Activated CD4-positive, alpha-beta memory T cell treated with anti-CD3 and anti-CD28 coated beads for 36 hours (primary cell): ENCODE data around the gene MYO7A. TPM values are rescaled to one million over a fixed set of nuclear protein-coding genes. Genes with fewer than 3 reads are reported as not detected.

Source experiments
- CTCF ChIA-PET: fragments of 350-600 bp; sonication (Branson Sonifier 250); formaldehyde crosslinking; loops from one replicate; lab custom pipeline; 2021; ENCODE audit warnings: antibody characterized with exemption, inconsistent platforms; lab: Charles Lee
- POLR2A ChIA-PET: fragments of 350-600 bp; sonication (Branson Sonifier 250); formaldehyde crosslinking; loops from one replicate; lab custom pipeline; 2021; ENCODE audit warnings: antibody characterized with exemption; lab: Charles Lee
- DNase-seq: peaks from one replicate; pipeline ENCODE4 v3.0.0-alpha.2; 2020
- H3K27ac Mint-ChIP-seq: one replicate; pipeline ENCODE4 v1.8.0; 2021; ENCODE audit warnings: mixed read lengths
- H3K27me3 Mint-ChIP-seq: one replicate; pipeline ENCODE4 v1.8.0; 2021; ENCODE audit warnings: mixed read lengths
- H3K36me3 Mint-ChIP-seq: one replicate; pipeline ENCODE4 v1.8.0; 2021; ENCODE audit warnings: mixed read lengths
- H3K4me1 Mint-ChIP-seq: one replicate; pipeline ENCODE4 v1.8.0; 2021; ENCODE audit warnings: low read depth, mixed read lengths
- H3K4me3 Mint-ChIP-seq: one replicate; pipeline ENCODE4 v1.8.0; 2021; ENCODE audit warnings: mild to moderate bottlenecking, mixed read lengths
- H3K9me3 Mint-ChIP-seq: one replicate; pipeline ENCODE4 v1.8.0; 2021; ENCODE audit warnings: mixed read lengths
- intact Hi-C: fragments of 100-400 bp; cut with micrococcal nuclease; formaldehyde crosslinking; loops from one replicate; pipeline ENCODE4 v1.15.1; 2023
- total RNA-seq, 2 experiments: library from RNA; stranded (reverse); gene quantifications; one replicate each; pipeline ENCODE4 v1.2.3, GENCODE V29; 2021

The MYO7A gene
- total RNA-seq, 2 experiments from 2014 or later, result 0.29 to 0.38 TPM

DNA sequence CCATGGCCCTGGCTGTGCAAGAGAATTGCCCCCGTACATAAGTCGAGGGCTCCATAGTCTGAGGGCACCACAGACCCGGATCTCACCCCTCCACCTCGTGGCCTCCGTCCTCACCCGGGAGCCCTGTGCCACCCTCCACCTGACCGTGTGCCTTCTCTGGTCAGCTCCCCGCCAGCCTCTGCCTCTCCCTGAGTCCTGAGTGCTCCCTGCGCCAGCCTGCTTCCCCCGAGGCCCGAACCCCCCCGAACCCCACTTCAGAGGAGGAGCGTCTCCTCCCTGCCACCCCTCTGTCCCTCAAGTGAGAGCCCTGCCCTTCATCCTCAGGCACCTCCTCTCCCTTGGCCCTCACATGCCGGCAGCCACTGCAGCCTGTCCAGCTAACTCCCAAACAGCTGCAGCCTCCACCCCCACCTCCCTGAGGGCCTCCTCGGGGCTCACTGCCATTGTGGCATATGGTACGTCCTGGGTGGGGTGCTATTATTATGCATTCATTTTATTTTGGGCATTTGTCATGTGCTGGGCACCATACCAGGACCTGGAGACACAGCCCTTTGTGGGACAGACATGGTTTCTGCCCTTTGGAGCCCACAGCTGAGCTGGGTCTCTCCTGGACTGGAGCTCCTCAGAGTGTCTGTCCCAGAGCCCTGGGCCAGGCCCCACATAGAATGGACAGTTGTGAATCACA, 67.2 kb downstream of the MYO7A start:
- intact Hi-C loops, result no loop called here
- H3K27me3 Mint-ChIP-seq, result no peaks in the 10 kb centered on the region

DNA sequence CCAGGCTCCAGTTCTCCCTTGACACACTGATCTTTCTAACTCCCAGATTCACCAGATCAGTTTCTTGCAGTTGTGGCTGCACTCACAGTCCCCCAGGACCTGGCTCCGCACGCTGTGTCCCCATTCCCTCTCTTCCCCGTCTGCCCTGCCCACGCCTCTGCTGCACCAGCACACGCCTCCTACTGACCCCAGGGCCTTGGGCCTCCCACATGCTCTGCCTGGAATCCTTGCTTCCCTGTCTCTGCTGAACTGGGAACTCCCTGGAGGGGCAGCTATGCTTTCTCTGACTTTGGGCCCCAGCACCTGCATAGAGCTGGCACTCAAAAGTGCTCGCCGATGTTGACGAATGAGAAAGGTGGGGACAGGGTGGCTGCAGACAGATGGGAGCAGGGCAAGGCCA, 68.9 kb downstream of the MYO7A start:
- no peak for DNase-seq
- Mint-ChIP-seq H3K27me3 (no peaks in the 10 kb centered on the region), H3K36me3 (no peaks in the 10 kb centered on the region), H3K9me3 (no peaks in the 10 kb centered on the region), H3K4me3 (no peak overlapping the region), H3K27ac (no peak overlapping the region), H3K4me1 (no peaks in the 10 kb centered on the region)
- ChIA-PET CTCF (interaction anchor here (1.9 to 2.1 kb wide), 2 partner anchors 10 to 352 kb away, joined by 9 read pairs; no protein-coding TSS in a partner anchor), POLR2A (no interaction called here)
- intact Hi-C loops, result no loop called here

More for the DNA sequence above, 67.2 kb downstream of the MYO7A start:
- no peaks in the 10 kb centered on the region for H3K9me3 Mint-ChIP-seq
- ChIA-PET CTCF (interaction anchor here (1.9 to 2.1 kb wide), 3 partner anchors 8 to 424 kb away, joined by 8 to 9 read pairs (median 9); no protein-coding TSS in a partner anchor), POLR2A (no interaction called here)
- H3K36me3 Mint-ChIP-seq, result no peaks in the 10 kb centered on the region
- no peak for DNase-seq
- no peak overlapping the region for H3K27ac Mint-ChIP-seq
- H3K4me3 Mint-ChIP-seq, result no peak overlapping the region
- no peaks in the 10 kb centered on the region for H3K4me1 Mint-ChIP-seq

DNA sequence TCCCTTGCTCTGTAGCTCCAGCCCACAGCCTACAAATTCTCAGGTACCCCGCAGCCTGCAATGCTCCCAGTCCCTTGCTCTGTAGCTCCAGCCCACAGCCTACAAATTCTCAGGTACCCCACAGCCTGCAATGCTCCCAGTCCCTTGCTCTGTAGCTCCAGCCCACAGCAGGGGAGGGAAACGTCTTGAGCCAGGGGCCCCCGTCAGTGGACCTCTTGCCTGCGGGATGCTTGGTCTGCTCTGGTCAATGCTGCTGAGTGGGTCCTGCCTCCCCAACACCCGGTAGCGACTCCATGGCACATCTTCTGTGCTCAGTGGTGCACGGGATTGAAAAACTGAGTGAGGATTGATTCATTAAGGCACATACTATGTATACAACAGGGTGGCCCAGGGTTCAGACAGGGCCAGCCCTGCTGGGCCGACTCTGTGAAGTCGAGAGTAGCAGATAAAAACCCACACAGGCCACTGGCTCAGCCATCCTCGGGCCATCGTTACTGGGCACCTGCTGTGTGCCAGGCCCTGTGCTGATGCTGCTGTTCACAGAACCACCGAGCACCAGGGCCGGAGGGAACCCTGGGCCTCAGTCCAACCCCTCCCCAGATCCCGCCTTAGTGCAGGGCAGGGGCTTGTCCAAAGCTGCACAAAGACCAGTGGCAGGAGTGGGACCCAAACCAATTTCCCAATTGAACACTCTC, 69.7 kb downstream of the MYO7A start:
- no peak for DNase-seq
- Mint-ChIP-seq H3K4me1 (no peaks in the 10 kb centered on the region), H3K4me3 (no peak overlapping the region), H3K27ac (no peak overlapping the region), H3K36me3 (no peaks in the 10 kb centered on the region), H3K9me3 (no peaks in the 10 kb centered on the region), H3K27me3 (no peaks in the 10 kb centered on the region)
- intact Hi-C loops, result no loop called here
- ChIA-PET POLR2A (no interaction called here), CTCF (interaction anchor here (0.6 to 1.3 kb wide), 3 partner anchors 11 to 351 kb away, joined by 3 to 4 read pairs (median 3); partner anchors contain the start of gene MYO7A)

DNA sequence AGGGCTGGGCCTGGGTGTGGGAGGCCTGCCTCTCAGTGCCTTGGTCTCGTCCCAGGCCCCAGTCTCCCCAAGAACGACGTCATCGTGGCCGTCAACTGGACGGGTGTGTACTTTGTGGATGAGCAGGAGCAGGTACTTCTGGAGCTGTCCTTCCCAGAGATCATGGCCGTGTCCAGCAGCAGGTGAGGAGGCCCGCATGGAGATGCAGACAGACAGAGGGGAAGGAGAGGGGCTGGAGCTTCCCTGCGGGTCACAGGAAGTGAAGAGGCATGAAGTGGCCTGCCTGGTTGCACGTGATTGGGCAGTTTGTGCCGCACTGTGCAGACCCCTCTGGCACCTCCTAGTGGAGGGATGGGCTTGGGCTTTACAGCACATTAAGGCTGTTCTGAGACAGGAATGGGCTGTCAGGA, 70.4 kb downstream of the MYO7A start:
- DNase-seq, result peak; percentile 41
- POLR2A ChIA-PET, result no interaction called here
- CTCF ChIA-PET, result interaction anchor here (0.6 to 1.3 kb wide), 4 partner anchors 10 to 350 kb away, joined by 3 to 4 read pairs (median 3); partner anchors contain the start of gene MYO7A
- no peaks in the 10 kb centered on the region for H3K4me1 Mint-ChIP-seq
- no peaks in the 10 kb centered on the region for H3K27me3 Mint-ChIP-seq
- no peak overlapping the region for H3K27ac Mint-ChIP-seq
- H3K9me3 Mint-ChIP-seq, result no peaks in the 10 kb centered on the region
- intact Hi-C loops, result no loop called here
- no peak overlapping the region for H3K4me3 Mint-ChIP-seq
- H3K36me3 Mint-ChIP-seq, result no peaks in the 10 kb centered on the region

DNA sequence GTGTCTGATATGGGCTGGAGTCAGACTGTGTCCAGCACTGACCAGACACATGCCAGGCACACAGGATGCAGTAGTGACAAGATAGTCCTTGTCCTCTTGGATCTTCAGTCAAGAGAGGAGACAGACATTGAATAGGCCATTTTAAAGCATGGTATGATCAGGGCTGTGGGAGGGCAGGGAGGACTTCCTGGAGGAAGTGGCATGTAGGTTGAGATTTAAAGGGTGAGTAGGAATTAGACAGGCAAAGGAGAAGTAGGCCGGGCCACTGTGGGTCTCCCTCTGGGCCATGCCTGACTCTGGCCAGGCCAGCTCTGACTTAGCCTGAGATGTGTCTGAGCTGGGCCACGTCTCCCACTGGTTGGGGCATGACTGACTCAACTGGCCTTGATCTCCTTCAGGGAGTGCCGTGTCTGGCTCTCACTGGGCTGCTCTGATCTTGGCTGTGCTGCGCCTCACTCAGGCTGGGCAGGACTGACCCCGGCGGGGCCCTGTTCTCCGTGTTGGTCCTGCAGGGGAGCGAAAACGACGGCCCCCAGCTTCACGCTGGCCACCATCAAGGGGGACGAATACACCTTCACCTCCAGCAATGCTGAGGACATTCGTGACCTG, 71.2 kb downstream of the MYO7A start:
- Mint-ChIP-seq H3K27me3 (no peaks in the 10 kb centered on the region), H3K27ac (no peak overlapping the region), H3K36me3 (no peaks in the 10 kb centered on the region), H3K9me3 (no peaks in the 10 kb centered on the region), H3K4me3 (no peak overlapping the region), H3K4me1 (no peaks in the 10 kb centered on the region)
- CTCF ChIA-PET, result interaction anchor here (1.0 to 1.3 kb wide), 2 partner anchors 9 to 11 kb away, joined by 3 read pairs; no protein-coding TSS in a partner anchor
- intact Hi-C loops, result no loop called here
- POLR2A ChIA-PET, result no interaction called here
- no peak for DNase-seq

DNA sequence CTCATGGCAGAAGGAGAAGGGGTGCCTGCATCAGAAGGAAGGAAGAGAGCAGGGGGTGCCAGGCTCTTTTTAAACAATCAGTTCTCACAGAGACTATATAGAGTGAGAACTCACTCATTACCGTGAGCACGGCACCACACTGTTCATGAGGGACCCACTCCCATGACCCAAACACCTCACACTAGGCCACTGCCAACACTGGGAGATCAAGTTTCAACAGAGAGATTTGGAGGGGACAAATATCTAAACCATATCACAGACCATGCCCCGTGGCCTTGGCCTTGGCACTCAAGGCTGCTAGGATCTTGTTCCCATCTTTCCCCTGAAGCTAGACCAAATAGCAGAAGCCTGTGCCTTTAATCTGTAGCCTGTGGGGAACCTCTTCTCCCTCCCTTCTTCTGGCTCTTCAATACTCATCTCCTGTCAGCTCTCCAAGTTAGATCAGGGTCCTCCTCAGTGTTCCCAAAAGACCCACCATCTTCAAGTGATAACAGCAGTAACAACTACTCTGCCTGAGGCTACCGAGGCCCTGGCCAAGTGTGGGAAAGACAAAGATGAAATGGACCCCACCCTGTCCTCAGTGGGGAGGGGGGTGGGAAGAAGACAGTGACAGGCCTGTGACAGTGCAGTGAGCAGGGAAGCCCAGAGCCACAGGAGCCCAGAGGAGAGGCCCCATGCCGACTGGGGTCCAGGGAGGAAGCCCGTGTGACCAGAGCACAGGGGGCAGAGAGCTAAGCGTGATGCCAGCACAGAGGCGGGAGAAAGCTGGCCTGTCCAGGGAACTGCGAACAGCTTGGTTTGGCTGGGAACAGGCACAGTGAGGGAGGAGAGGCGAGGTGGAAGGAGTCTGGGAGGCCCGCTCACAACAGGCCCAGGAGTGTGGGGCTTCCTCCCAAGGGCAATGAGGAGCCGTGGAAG, 72.6 kb downstream of the MYO7A start:
- intact Hi-C loops, result no loop called here
- Mint-ChIP-seq H3K36me3 (no peaks in the 10 kb centered on the region), H3K27ac (no peak overlapping the region), H3K4me3 (no peak overlapping the region), H3K9me3 (no peaks in the 10 kb centered on the region), H3K4me1 (no peaks in the 10 kb centered on the region), H3K27me3 (no peaks in the 10 kb centered on the region)
- DNase-seq, result peak; percentile 4
- CTCF ChIA-PET, result interaction anchor here (0.9 kb wide), 1 partner anchor 348 kb away, joined by 3 read pairs; no protein-coding TSS in a partner anchor
- POLR2A ChIA-PET, result no interaction called here

DNA sequence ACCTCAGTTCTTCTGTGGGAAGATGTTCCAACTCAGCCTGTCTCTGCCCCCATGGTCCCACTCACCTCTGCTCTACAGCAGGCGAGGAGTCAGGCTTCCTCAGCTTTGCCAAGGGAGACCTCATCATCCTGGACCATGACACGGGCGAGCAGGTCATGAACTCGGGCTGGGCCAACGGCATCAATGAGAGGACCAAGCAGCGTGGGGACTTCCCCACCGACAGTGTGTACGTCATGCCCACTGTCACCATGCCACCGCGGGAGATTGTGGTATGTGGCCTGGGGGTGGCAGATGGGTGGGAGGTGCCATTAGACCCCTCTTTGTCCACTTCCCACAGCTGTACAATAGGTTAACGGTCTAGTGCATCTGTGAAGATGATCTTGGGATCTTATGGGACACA, 73.3 kb downstream of the MYO7A start:
- Mint-ChIP-seq H3K27ac (no peak overlapping the region), H3K4me3 (no peak overlapping the region), H3K4me1 (no peaks in the 10 kb centered on the region), H3K36me3 (no peaks in the 10 kb centered on the region), H3K27me3 (no peaks in the 10 kb centered on the region), H3K9me3 (no peaks in the 10 kb centered on the region)
- POLR2A ChIA-PET, result no interaction called here
- intact Hi-C loops, result no loop called here
- CTCF ChIA-PET, result interaction anchor here (0.9 kb wide), 1 partner anchor 347 kb away, joined by 3 read pairs; no protein-coding TSS in a partner anchor
- DNase-seq, result peak; percentile 3

DNA sequence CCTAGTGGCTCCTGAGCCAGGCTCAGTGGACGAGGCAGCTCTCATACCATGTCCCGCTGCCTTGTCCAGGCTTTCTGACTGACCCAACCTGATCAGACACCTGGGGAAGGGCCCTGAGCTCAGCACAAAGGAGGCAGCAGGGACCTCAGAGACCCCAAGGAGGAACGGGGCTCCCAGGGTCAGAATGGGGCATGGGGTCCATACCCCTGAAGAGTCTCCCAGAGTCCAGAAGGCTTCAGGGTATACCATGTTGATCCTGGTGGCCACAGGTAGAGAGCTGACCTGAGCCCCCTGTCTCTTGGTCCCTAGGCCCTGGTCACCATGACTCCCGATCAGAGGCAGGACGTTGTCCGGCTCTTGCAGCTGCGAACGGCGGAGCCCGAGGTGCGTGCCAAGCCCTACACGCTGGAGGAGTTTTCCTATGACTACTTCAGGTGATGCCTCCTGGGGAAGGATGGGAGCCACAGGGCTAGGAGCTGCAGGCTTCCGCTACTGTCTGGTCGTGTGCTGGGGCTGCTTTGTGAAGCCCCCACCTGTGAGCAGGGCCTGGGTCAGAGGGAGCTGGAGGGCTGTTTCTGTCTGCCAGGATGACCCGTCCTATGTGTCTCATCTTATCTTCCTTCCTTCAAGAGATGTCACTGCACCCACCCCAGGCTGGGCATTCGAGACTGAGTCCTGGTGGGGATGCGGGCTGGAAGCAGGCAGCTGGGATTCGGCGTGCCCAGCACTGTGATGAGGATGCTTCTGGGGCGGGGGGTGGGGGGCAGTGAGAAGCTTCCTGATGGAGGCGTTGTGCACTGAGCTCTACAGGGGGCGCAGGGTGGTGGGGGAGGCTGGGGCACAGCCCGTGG, 74.2 kb downstream of the MYO7A start:
- no peaks in the 10 kb centered on the region for H3K4me1 Mint-ChIP-seq
- ChIA-PET CTCF (interaction anchor here (0.9 kb wide), 1 partner anchor 346 kb away, joined by 3 read pairs; no protein-coding TSS in a partner anchor), POLR2A (no interaction called here)
- H3K36me3 Mint-ChIP-seq, result no peaks in the 10 kb centered on the region
- H3K9me3 Mint-ChIP-seq, result no peaks in the 10 kb centered on the region
- intact Hi-C loops, result no loop called here
- H3K4me3 Mint-ChIP-seq, result no peak overlapping the region
- no peaks in the 10 kb centered on the region for H3K27me3 Mint-ChIP-seq
- no peak overlapping the region for H3K27ac Mint-ChIP-seq
- peak; percentile 3 for DNase-seq

DNA sequence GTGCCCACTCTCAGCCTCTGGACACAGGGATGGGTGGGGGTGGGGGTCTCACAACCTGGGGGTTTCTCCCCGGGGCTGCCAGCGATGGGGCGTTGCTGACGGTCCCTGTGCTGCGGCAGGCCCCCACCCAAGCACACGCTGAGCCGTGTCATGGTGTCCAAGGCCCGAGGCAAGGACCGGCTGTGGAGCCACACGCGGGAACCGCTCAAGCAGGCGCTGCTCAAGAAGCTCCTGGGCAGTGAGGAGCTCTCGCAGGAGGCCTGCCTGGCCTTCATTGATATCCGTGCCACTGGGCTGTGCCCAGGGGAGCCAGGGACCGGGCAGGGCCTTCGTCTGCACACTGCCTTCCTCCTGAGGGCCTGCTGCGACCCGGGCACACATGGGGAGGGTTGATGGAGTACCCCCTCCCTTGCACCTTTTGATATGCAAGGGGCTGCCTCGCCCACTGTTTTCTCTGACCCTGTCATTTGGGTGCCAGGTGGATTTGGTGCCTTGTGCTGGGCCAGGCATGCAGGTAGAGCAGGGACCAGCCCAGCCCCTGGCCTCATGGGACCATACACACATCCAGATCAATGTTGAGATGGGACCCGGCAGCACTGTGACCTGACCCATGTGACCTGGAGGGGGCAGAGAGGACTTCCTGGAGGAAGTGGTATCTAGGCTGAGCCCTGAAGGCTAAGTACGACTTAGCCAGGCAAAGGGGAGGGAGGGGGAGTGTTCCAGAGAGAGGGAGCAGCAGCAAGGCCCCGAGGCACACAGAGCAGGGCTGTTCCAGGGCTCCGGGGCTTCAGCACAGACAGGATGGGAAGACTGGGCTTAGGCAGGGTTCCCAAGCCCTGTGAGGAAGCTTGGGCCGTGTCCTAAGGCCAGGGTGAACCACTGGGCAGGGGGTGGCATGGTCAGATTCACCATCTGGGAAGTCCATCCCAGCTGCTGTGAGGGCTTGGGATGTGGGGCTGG, 75.2 kb downstream of the MYO7A start:
- H3K9me3 Mint-ChIP-seq, result no peaks in the 10 kb centered on the region
- intact Hi-C loops, result no loop called here
- H3K4me3 Mint-ChIP-seq, result no peak overlapping the region
- ChIA-PET POLR2A (no interaction called here), CTCF (interaction anchor here (1.4 to 1.8 kb wide), 2 partner anchors 14 to 76 kb away, joined by 5 read pairs; no protein-coding TSS in a partner anchor)
- H3K27me3 Mint-ChIP-seq, result no peaks in the 10 kb centered on the region
- H3K36me3 Mint-ChIP-seq, result no peaks in the 10 kb centered on the region
- H3K4me1 Mint-ChIP-seq, result no peaks in the 10 kb centered on the region
- no peak overlapping the region for H3K27ac Mint-ChIP-seq
- peak; percentile 5 for DNase-seq
